ENCODE results near the gene GHR. TPM values are rescaled to one million over a fixed set of nuclear protein-coding genes. Genes with fewer than 3 reads are reported as not detected.
"Not testable (repeated sequence)": the region's sequence is repeated elsewhere in the genome, so short reads cannot be mapped to it uniquely, and the experiment has no call there.

The GHR gene
- total RNA-seq, 1 donor, result 2.2 TPM

DNA sequence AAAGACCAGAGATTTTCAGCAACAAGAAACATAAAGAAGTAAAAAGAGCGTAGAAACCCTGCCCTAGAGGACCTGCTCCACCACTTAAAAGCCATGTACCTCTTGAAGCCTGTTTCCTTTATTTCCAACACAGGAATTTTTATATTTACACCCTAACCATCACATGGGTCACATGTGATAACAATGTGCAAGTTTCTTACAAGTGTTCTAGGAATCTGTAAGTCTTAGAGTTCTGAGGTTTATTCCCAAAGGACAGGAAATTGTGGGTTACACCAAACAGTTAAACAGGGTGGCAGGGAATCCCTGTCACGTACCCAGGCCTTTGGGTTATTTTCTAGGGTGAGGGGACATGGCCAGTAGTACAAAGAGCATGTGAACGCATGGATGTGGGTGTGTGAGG is 224.8 kb downstream of the GHR start:
- H3K4me3 ChIP-seq (ENCODE audit: low read depth, low read length), result no peak overlapping the region
- no peak for DNase-seq (ENCODE audit: low read depth)
- no peak for TF ChIP-seq CTCF (IDR thresholded peaks at IDR 0.05; ENCODE audit: insufficient read depth, low read depth, low read length)

DNA sequence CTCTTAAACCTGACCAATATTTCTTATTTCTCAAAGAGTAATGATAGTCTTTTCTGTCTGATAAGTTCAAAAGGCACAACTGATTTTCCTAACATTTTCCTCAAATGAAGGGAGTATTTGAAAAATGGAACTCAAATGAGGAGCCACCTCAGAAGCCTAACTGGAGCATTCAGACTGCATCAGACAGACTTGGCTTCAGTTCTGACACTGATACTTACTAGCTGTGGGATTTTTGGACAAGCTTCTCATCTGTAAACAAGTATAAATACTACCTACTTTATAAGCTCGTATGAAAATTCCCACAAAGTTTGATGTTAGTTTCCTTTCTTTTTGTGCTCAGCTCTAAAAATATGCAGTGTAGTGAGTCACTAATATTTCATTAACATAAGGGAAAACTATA is 225.7 kb downstream of the GHR start:
- no peak overlapping the region for H3K4me3 ChIP-seq (ENCODE audit: low read depth, low read length)
- TF ChIP-seq CTCF (IDR thresholded peaks at IDR 0.05; ENCODE audit: insufficient read depth, low read depth, low read length), result no peak
- DNase-seq (ENCODE audit: low read depth), result no peak

GRCh38 chr5:42650084-42650483 is 226.8 kb downstream of the GHR start:
- DNase-seq (ENCODE audit: low read depth), result no peak
- no peak for TF ChIP-seq CTCF (IDR thresholded peaks at IDR 0.05; ENCODE audit: insufficient read depth, low read depth, low read length)
- H3K4me3 ChIP-seq (ENCODE audit: low read depth, low read length), result no peak overlapping the region

DNA sequence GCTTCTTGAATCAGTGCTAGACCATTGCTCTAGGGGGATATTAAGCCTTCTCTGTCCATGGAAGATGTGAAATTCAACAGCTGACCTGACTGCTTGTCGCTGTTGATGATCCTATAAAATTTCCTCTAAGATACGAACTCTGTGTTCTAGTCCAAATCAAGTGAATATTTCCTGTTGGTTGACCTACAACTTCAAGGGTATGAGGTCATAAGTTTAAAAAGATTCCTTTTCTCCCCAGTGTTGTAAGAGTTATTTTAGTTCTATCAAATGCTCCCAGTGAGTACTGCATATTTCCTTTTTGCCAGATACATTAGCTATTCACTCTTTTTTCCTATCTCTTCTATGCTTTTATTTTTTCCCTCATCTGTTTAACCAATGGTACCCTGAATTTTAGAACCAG is 230.5 kb downstream of the GHR start:
- no peak for TF ChIP-seq CTCF (IDR thresholded peaks at IDR 0.05; ENCODE audit: insufficient read depth, low read depth, low read length)
- H3K4me3 ChIP-seq (ENCODE audit: low read depth, low read length), result no peak overlapping the region
- no peak for DNase-seq (ENCODE audit: low read depth)

- H3K4me3 ChIP-seq (ENCODE audit: low read depth, low read length), result no peak overlapping the region
- no peak for DNase-seq (ENCODE audit: low read depth)
- TF ChIP-seq CTCF (IDR thresholded peaks at IDR 0.05; ENCODE audit: insufficient read depth, low read depth, low read length), result no peak
These were observed 231.4 kb downstream of the GHR start for GRCh38 chr5:42654645-42655044.

DNA sequence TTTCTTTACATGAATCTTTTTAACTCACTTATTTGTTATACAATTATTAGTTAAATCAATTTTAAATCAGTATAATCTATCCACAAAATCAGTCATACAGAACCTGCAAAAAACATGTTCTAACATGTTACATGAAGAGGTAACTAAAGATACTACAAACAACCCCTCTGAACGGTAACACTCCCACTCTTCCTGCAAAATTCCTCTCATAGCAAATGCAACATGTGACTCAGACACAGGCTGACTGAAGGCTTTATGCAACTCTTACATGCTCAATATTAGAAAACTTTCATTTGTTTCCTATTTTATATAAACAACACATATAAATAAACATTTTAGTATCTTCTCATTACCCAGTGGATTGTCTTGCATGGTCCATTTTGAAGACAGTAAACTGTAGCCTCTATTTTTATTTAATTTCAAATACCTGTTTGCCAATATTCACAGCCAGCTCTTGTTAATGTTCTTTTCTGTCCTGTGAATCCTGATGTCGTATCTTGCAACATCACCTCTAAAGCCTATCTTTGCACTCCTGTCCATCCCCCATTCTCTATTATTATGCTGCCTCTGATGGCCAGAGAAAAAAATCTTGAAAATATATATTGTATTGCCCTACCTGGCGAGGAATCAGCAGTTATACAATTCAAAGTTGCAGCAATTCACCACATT is 232.9 kb downstream of the GHR start:
- DNase-seq (ENCODE audit: low read depth), result peak; percentile 9
- no peak overlapping the region for H3K4me3 ChIP-seq (ENCODE audit: low read depth, low read length)
- no peak for TF ChIP-seq CTCF (IDR thresholded peaks at IDR 0.05; ENCODE audit: insufficient read depth, low read depth, low read length)

DNA sequence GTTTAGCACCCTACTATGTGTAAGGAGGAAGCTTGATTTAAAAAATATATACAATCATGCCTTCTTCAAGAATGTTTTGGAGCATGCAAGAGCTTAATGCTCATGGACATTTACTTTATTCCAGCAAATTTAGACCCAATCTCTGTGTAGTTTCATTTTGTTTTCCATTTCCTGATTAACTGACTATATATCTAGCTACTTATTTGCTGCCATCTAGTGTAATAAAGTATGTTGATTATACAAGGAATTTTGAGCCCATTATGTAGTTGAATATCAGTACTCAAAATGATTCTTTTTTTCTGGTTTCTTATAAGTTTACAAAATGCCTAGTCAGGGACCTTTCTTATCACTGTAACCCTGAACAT is 233.4 kb downstream of the GHR start:
- no peak for TF ChIP-seq CTCF (IDR thresholded peaks at IDR 0.05; ENCODE audit: insufficient read depth, low read depth, low read length)
- H3K4me3 ChIP-seq (ENCODE audit: low read depth, low read length), result no peak overlapping the region
- peak; percentile 6 for DNase-seq (ENCODE audit: low read depth)

- not testable (repeated sequence) for H3K4me3 ChIP-seq (ENCODE audit: low read depth, low read length); DNase-seq (ENCODE audit: low read depth)
These were observed 236.6 kb downstream of the GHR start for GRCh38 chr5:42659869-42660268.
